Endothelial cell of umbilical vein (primary cell): ENCODE results near the gene RAI1. TPM values are rescaled to one million over a fixed set of nuclear protein-coding genes. Genes with fewer than 3 reads are reported as not detected.

Source experiments
- BruUV-seq: library from RNA; stranded (reverse); fragments of 400-500 nt; replicated peaks from 2 replicates; lab custom pipeline; 2021; lab: Mats Ljungman, UMichigan
- CTCF ChIA-PET: fragments of 300-600, 350-600 bp; sonication (Branson Sonifier 250); formaldehyde crosslinking; loops from one replicate; lab custom pipeline; 2021; ENCODE audit warnings: antibody characterized with exemption, inconsistent platforms; lab: Charles Lee
- POLR2A ChIA-PET: fragments of 300-600, 350-600 bp; sonication (Branson Sonifier 250); formaldehyde crosslinking; loops from one replicate; lab custom pipeline; 2021; ENCODE audit warnings: antibody characterized with exemption, inconsistent platforms; lab: Charles Lee
- DNase-seq: peaks from one replicate; pipeline ENCODE4 v3.0.0-alpha.2; 2011; ENCODE audit warnings: low read depth, low spot score
- FAIRE-seq: peaks from 2 replicates; lab custom pipeline; 2011; peaks lifted over from hg19 to GRCh38; lab: Jason Lieb, UNC
- H2AFZ ChIP-seq: 2 replicates; pipeline ENCODE4 v1.6.0; 2012; ENCODE audit warnings: low read depth, low read length, control low read depth, inconsistent platforms
- H3K27ac ChIP-seq: 2 replicates; pipeline ENCODE4 v1.5.1; 2011; ENCODE audit warnings: low read depth, mild to moderate bottlenecking, control low read depth, low read length, moderate library complexity; ENCODE audit not compliant: insufficient read depth
- H3K27me3 ChIP-seq, 2 experiments: 2 replicates each; pipeline versions ENCODE4 v1.6.0 to v1.6.1; 2011; ENCODE audit warnings: low read length in 2 of 2, mixed read lengths in 1 of 2; ENCODE audit not compliant: control insufficient read depth in 2 of 2, insufficient read depth in 2 of 2
- H3K36me3 ChIP-seq, 2 experiments: 2 replicates in 1 of 2; 3 replicates in 1 of 2; pipeline ENCODE4 v1.5.1; 2011; ENCODE audit warnings: low read length in 2 of 2, mild to moderate bottlenecking in 1 of 2, moderate library complexity in 1 of 2; ENCODE audit not compliant: control insufficient read depth in 2 of 2, insufficient read depth in 2 of 2; ENCODE audit errors: extremely low read depth in 1 of 2
- H3K4me1 ChIP-seq: 3 replicates; pipeline ENCODE4 v1.5.1; 2011; ENCODE audit warnings: mild to moderate bottlenecking, low read length; ENCODE audit not compliant: control insufficient read depth, insufficient read depth; ENCODE audit errors: extremely low read depth
- H3K4me2 ChIP-seq: 2 replicates; pipeline ENCODE4 v1.6.1; 2011; ENCODE audit warnings: low read length, control low read depth, mixed read lengths; ENCODE audit not compliant: insufficient read depth
- H3K4me3 ChIP-seq, 3 experiments: fragments of 200-600 bp in 1 of 3; sonication (generic), shearing (Covaris generic) in 1 of 3; replicated peaks in 1 of 3; 2 replicates each; pipeline ENCODE4 v1.5.1; 2011 to 2016; ENCODE audit warnings: control low read depth in 3 of 3, low read length in 3 of 3, mild to moderate bottlenecking in 2 of 3, inconsistent platforms in 1 of 3, low read depth in 1 of 3, moderate library complexity in 1 of 3; ENCODE audit not compliant: insufficient read depth in 1 of 3
- H3K79me2 ChIP-seq: 2 replicates; pipeline ENCODE4 v1.6.0; 2012; ENCODE audit warnings: low read length, inconsistent platforms; ENCODE audit not compliant: control insufficient read depth, insufficient read depth
- H3K9ac ChIP-seq: replicated peaks from 2 replicates; pipeline ENCODE3; 2011; ENCODE audit warnings: low read length, control low read depth; ENCODE audit not compliant: insufficient read depth; ENCODE audit errors: extremely low read depth
- H3K9me1 ChIP-seq: replicated peaks from 3 replicates; pipeline ENCODE4 v1.6.0; 2011; ENCODE audit warnings: mild to moderate bottlenecking, low read length; ENCODE audit not compliant: control insufficient read depth, insufficient read depth; ENCODE audit errors: extremely low read depth
- H3K9me3 ChIP-seq: replicated peaks from 2 replicates; pipeline ENCODE4 v1.5.1; 2012; ENCODE audit warnings: low read length, inconsistent platforms; ENCODE audit not compliant: control insufficient read depth, insufficient read depth
- H4K20me1 ChIP-seq: replicated peaks from 2 replicates; pipeline ENCODE3; 2011; ENCODE audit warnings: mild to moderate bottlenecking, low read length; ENCODE audit not compliant: control insufficient read depth, insufficient read depth; ENCODE audit errors: extremely low read depth
- CTCF ChIP-seq, 2 donors: IDR thresholded peaks; 1 replicate in 1 of 2; 2 replicates in 1 of 2; pipeline ENCODE4 v1.5.1; 2011; ENCODE audit warnings: low read length in 2 of 2, mild to moderate bottlenecking in 2 of 2, moderate library complexity in 2 of 2, control low read depth in 1 of 2, inconsistent platforms in 1 of 2, low read depth in 1 of 2; ENCODE audit not compliant: insufficient read depth in 1 of 2; ENCODE audit errors: extremely low read depth in 1 of 2
- FOS ChIP-seq: IDR thresholded peaks from 2 replicates; pipeline ENCODE4 v1.6.1; 2011; ENCODE audit warnings: mild to moderate bottlenecking, low read length, moderate library complexity, borderline replicate concordance; ENCODE audit not compliant: insufficient read depth
- GATA2 ChIP-seq: IDR thresholded peaks from 2 replicates; pipeline ENCODE4 v1.7.0; 2011; ENCODE audit warnings: low read depth, mild to moderate bottlenecking, moderate library complexity, mixed read lengths, low read length; ENCODE audit not compliant: insufficient read length, insufficient read depth
- MAX ChIP-seq: IDR thresholded peaks from 2 replicates; pipeline ENCODE4 v1.6.1; 2011; ENCODE audit not compliant: insufficient read depth, insufficient read length
- POLR2A ChIP-seq: IDR thresholded peaks from 2 replicates; pipeline ENCODE4 v1.6.1; 2012; ENCODE audit warnings: low read depth, mild to moderate bottlenecking, control low read depth, low read length
- POLR2AphosphoS5 ChIP-seq: IDR thresholded peaks from 2 replicates; pipeline ENCODE4 v1.6.1; 2012; ENCODE audit warnings: low read depth, mild to moderate bottlenecking, control low read depth, low read length, moderate library complexity; ENCODE audit not compliant: insufficient read depth
- dilution Hi-C: fragments of 300-500 bp; cut with MboI; formaldehyde crosslinking; loops from one replicate; pipeline ENCODE4 v1.15.0; 2019; ENCODE audit warnings: low sequenced_read_pairs; ENCODE audit not compliant: extremely low pct_ligation_motif_present
- intact Hi-C: fragments of 100-400 bp; cut with micrococcal nuclease; formaldehyde crosslinking; loops from one replicate; pipeline ENCODE4 v1.10.0; 2022
- polyA plus RNA-seq, 4 experiments: library from polyadenylated mRNA; depleted of rRNA in 3 of 4; stranded (reverse) in 3 of 4; unstranded in 1 of 4; fragments of >200 nt; gene quantifications; 2 replicates each; pipeline versions ENCODE4 v1.2.1 to v1.2.3, GENCODE V29; 2011 to 2012; ENCODE audit warnings: missing spikeins in 1 of 4
- total RNA-seq: library from RNA; stranded (reverse); gene quantifications from 2 replicates; pipeline ENCODE4 v1.2.3, GENCODE V29; 2021

Gene RAI1
- total and polyA plus RNA-seq, 2 donors (not counting 3 experiments of a cell fraction or from before 2014, with no cell fraction given): 7.8 to 43.3 TPM

DNA sequence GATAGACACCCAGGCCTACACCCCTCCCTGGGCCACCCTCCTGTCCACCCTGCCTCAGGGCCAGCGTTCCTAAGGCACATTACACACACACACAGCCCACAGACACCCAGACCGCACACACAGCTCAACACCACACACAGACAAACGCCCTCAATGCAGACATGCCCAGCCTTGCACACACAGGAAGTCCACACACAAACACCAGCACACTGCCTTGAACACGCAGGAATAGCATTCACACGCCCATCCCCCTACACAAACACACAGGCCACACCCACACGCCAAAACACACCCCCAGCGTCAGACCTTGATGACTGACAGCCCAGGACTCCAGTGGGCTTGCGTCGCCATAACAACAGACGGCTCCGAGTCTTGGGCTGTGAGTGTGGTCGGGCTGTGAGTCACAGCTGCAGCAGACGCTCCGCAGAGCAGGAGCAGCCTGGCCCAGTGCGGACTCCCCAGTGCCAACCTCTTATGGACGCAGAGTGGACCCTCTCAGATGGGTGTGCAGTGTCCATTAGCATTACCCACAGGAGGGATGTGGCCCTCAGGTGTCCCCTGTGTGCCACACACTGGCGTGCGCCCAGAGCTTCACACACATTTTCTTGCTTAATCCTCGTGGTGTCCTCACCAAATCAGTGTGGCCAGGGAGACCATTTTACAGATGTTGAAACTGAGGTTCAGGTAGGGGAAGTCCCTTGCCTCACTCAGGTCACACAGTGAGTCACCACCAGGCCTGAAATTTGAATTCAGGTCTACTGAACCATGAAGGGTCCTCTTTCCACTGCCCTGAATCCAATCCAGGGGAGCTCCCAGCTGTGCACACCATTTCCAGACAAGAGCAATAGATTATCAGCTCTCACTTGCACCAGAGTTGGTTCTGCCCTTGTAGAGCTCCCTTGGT lies 17.8 kb upstream of the RAI1 start:
- POLR2A ChIA-PET: interaction anchor here (0.5 kb wide), 1 partner anchor 167 kb away, joined by 4 read pairs; the partner anchor contains the start of gene RASD1
- BruUV-seq: no TSS peak
- no peaks in the 10 kb centered on the region for H3K27me3 ChIP-seq
- peak; percentile 87 for DNase-seq
- H3K4me3 ChIP-seq: no peak overlapping the region
- TF ChIP-seq MAX (peak; percentile 34), FOS (peak; percentile 70), POLR2A (no peak)
- no peaks in the 10 kb centered on the region for H3K79me2 ChIP-seq
- CTCF ChIA-PET: interaction anchor here (1.5 kb wide), 1 partner anchor 21 kb away, joined by 6 read pairs; no protein-coding TSS in a partner anchor
- no peak overlapping the region for H3K27ac ChIP-seq
- H4K20me1 ChIP-seq: no peaks in the 10 kb centered on the region
- no peaks in the 10 kb centered on the region for H3K4me1 ChIP-seq
- no peaks in the 10 kb centered on the region for H3K9me3 ChIP-seq
- H2AFZ ChIP-seq: no peak overlapping the region
- FAIRE-seq: peak; percentile 98
- dilution Hi-C loops (no loop called here), intact Hi-C loops (loop anchor here (5.0 kb wide), 1 partner anchor 306 kb away; no protein-coding TSS in a partner anchor)
- H3K36me3 ChIP-seq: no peaks in the 10 kb centered on the region
- no peak overlapping the region for H3K4me2 ChIP-seq
- no peaks in the 10 kb centered on the region for H3K9me1 ChIP-seq
- H3K9ac ChIP-seq: no peak overlapping the region

DNA sequence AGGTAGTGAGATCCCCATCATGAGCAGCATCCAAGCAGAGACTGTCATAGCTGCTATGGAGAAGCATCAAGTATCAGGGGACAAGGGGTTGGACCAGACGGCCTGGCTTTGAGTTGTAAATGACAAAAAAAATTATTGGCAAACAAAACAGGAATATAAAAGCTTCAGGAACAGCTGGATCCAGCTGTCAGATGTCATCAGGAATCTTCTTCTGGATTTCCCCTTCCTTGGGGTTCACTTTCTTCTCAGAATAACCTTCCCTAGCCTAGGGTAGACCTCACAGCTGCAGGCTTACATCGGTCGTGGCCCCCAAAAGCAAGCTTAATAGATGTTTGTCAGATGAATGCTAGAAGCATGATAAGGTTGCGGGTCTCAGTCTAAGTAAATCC lies 17.2 kb upstream of the RAI1 start:
- Histone ChIP-seq H3K79me2 (no peaks in the 10 kb centered on the region), H4K20me1 (no peaks in the 10 kb centered on the region), H3K36me3 (no peaks in the 10 kb centered on the region), H3K27ac (no peak overlapping the region), H3K9me3 (no peaks in the 10 kb centered on the region), H3K4me2 (no peak overlapping the region), H3K4me1 (no peaks in the 10 kb centered on the region), H3K9me1 (no peaks in the 10 kb centered on the region), H2AFZ (no peak overlapping the region), H3K9ac (no peak overlapping the region), H3K4me3 (no peak overlapping the region), H3K27me3 (no peaks in the 10 kb centered on the region)
- TF ChIP-seq CTCF (IDR thresholded peaks at IDR 0.05; ENCODE audit: extremely low read depth in 1 of 2, insufficient read depth in 1 of 2, low read depth in 1 of 2, low read length in 2 of 2) (no peak), POLR2AphosphoS5 (no peak), MAX (no peak), GATA2 (no peak), POLR2A (no peak)
- FAIRE-seq (no peak), DNase-seq (no peak)
- dilution Hi-C loops: no loop called here
- ChIA-PET POLR2A (interaction anchor here (0.5 kb wide), 1 partner anchor 168 kb away, joined by 4 read pairs; the partner anchor contains the start of gene RASD1), CTCF (interaction anchor here (1.5 kb wide), 1 partner anchor 22 kb away, joined by 6 read pairs; no protein-coding TSS in a partner anchor)
- intact Hi-C loops: loop anchor here (5.0 kb wide), 1 partner anchor 307 kb away; no protein-coding TSS in a partner anchor
- no TSS peak for BruUV-seq
